ENCODE results near the gene MYL6B. TPM values are rescaled to one million over a fixed set of nuclear protein-coding genes. Genes with fewer than 3 reads are reported as not detected.

Gene MYL6B
- total RNA-seq, 1 donor from 2014 or later, result 40.8 TPM

DNA sequence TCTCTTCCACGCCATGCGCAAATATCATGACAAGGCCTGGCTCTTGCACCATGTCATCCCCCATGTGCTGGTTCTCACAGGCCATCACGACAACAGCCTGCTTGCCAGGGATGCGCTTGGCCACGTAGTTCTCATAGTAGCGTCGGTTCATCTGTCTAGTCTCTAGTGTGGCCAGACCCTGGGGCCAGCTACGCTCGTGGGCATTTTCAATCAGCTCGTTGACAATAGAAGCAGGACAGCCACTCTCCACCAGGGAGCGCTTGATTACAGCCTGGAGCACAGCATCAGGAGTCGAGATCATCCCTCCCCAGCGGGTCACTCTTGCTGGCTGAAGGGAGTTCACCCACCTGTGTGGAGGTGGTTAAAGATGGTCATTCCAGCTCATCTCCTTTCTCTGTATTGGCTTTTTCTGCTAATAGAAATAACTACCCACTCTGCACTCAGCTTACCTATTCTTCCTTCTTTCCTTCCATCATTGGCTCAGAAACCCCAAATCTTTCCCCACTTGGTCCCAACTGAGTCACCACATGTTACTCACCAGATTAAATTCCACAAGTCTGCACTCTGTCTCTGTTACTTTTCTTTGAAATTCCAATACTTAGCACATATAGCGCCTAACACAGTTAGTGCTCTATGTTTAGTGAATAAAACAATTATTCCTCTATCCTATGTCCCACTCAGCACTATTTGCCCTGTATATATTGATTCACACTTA, 54.2 kb downstream of the MYL6B start:
- no peak for DNase-seq (ENCODE audit: extremely low spot score in 2 of 2)
- TF ChIP-seq, protein P1, sequence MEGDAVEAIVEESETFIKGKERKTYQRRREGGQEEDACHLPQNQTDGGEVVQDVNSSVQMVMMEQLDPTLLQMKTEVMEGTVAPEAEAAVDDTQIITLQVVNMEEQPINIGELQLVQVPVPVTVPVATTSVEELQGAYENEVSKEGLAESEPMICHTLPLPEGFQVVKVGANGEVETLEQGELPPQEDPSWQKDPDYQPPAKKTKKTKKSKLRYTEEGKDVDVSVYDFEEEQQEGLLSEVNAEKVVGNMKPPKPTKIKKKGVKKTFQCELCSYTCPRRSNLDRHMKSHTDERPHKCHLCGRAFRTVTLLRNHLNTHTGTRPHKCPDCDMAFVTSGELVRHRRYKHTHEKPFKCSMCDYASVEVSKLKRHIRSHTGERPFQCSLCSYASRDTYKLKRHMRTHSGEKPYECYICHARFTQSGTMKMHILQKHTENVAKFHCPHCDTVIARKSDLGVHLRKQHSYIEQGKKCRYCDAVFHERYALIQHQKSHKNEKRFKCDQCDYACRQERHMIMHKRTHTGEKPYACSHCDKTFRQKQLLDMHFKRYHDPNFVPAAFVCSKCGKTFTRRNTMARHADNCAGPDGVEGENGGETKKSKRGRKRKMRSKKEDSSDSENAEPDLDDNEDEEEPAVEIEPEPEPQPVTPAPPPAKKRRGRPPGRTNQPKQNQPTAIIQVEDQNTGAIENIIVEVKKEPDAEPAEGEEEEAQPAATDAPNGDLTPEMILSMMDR (IDR thresholded peaks at IDR 0.05), result peak in 1 of 3 experiments; percentile 42
- TF ChIP-seq POLR2A (IDR thresholded peaks at IDR 0.05) (no peak), POLR2AphosphoS5 (IDR thresholded peaks at IDR 0.05; ENCODE audit: insufficient read depth in 1 of 2, low read depth in 1 of 2) (no peak)
- intact Hi-C loops (cut with DNase I), result no loop called here
- Histone ChIP-seq H3K4me1 (no peaks in the 10 kb centered on the region), H3K27ac (no peak overlapping the region), H3K36me3 (peaks cover 0 to 60% of the 10 kb centered on the region in 2 donors), H3K27me3 (no peaks in the 10 kb centered on the region), H3K9me3 (no peaks in the 10 kb centered on the region), H3K4me3 (no peak overlapping the region)

Other genes with a start within 250 kb of the MYL6B start
- gene PYM1, start 224.7 kb upstream of the MYL6B start, total RNA-seq, result 25.8 TPM
- gene DGKA, start 221.4 kb upstream of the MYL6B start, total RNA-seq, result 140 TPM
- 1.2 TPM for gene PMEL, start 186.5 kb upstream of the MYL6B start, total RNA-seq
- 26.0 TPM for gene CDK2, start 185.8 kb upstream of the MYL6B start, total RNA-seq
- gene RAB5B, start 178.5 kb upstream of the MYL6B start, total RNA-seq, result 80.5 TPM
- gene SUOX, start 155.3 kb upstream of the MYL6B start, total RNA-seq, result 15.5 TPM
- gene IKZF4, start 131.5 kb upstream of the MYL6B start, total RNA-seq, result 4.4 TPM
- gene RPS26, start 110.7 kb upstream of the MYL6B start, total RNA-seq, result 597 TPM
- 53.8 TPM for gene ERBB3, start 72.4 kb upstream of the MYL6B start, total RNA-seq
- gene PA2G4, start 48.0 kb upstream of the MYL6B start, total RNA-seq, result 116 TPM
- 2,458 TPM for gene RPL41, start 36.0 kb upstream of the MYL6B start, total RNA-seq
- 2.0 TPM for gene ZC3H10, start 34.3 kb upstream of the MYL6B start, total RNA-seq
- 140 TPM for gene ESYT1, start 24.3 kb upstream of the MYL6B start, total RNA-seq
- 2,285 TPM for gene MYL6, start 5.8 kb downstream of the MYL6B start, total RNA-seq
- 95.3 TPM for gene SMARCC2, start 36.9 kb downstream of the MYL6B start, total RNA-seq
- gene RNF41, start 69.3 kb downstream of the MYL6B start, total RNA-seq, result 79.6 TPM
- gene NABP2, start 71.8 kb downstream of the MYL6B start, total RNA-seq, result 20.4 TPM
- not detected for gene SLC39A5, start 77.5 kb downstream of the MYL6B start, total RNA-seq
- gene ANKRD52, start 105.8 kb downstream of the MYL6B start, total RNA-seq, result 22.6 TPM
- 10.1 TPM for gene COQ10A, start 114.4 kb downstream of the MYL6B start, total RNA-seq
- gene CS, start 147.7 kb downstream of the MYL6B start, total RNA-seq, result 140 TPM
- gene CNPY2, start 163.4 kb downstream of the MYL6B start, total RNA-seq, result 65.6 TPM
- 37.6 TPM for gene PAN2, start 181.4 kb downstream of the MYL6B start, total RNA-seq
- not detected for gene IL23A, start 186.3 kb downstream of the MYL6B start, total RNA-seq
- gene STAT2, start 207.5 kb downstream of the MYL6B start, total RNA-seq, result 109 TPM
- gene APOF, start 210.3 kb downstream of the MYL6B start, total RNA-seq, result not detected

Data from vagina (tissue), 2 donors.